Measurements from ENCODE around the gene BACH2. TPM values are rescaled to one million over a fixed set of nuclear protein-coding genes. Genes with fewer than 3 reads are reported as not detected.

The BACH2 gene
- total and polyA plus RNA-seq, 2 of the 8 experiments (the other 6 are each of a cell fraction or from before 2014, with no cell fraction given), result 1.9 to 5.9 TPM

DNA sequence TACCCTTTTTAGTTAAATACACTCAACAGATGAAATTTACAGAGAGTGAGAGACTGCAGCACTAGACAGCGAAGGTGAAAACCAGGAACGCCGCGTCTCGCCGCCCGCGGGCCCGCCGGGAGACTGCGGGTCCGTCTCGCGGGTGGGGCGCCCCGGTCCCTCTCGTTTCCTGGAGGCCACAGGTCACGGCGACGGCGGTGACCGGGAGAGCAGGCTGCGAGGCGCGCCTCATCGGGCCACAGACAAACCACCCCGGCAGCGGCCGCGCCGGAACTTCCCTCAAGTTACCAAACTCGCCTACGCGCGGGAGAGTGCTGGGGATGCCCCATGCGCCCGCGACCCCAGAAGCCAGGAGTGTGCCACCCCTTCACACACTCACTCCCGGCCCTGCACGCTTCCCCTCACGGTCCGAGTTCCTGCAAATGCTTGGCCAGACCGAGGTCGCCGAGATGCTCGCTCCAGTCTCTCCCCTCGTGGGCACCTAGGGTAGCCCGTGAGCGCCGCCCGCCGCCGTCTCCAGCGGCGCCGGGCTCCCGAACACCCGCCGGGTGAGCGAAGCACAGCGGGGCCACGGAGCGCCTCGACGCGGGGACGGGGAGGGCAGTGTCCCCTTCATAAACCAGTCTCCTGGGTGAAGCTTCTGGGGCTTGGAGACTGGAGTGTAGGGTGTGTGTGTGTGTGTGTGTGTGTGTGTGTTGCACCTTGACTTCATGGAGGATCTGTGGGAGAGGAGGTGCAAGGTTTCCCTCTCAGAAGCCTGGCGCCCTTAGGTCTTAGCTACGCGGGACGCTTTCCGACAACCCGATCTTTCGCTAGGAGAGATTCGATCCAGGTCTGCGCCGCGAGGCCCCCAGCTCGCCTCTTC is 1.4 kb downstream of the BACH2 start (continued):
- TF ChIP-seq, protein P1, sequence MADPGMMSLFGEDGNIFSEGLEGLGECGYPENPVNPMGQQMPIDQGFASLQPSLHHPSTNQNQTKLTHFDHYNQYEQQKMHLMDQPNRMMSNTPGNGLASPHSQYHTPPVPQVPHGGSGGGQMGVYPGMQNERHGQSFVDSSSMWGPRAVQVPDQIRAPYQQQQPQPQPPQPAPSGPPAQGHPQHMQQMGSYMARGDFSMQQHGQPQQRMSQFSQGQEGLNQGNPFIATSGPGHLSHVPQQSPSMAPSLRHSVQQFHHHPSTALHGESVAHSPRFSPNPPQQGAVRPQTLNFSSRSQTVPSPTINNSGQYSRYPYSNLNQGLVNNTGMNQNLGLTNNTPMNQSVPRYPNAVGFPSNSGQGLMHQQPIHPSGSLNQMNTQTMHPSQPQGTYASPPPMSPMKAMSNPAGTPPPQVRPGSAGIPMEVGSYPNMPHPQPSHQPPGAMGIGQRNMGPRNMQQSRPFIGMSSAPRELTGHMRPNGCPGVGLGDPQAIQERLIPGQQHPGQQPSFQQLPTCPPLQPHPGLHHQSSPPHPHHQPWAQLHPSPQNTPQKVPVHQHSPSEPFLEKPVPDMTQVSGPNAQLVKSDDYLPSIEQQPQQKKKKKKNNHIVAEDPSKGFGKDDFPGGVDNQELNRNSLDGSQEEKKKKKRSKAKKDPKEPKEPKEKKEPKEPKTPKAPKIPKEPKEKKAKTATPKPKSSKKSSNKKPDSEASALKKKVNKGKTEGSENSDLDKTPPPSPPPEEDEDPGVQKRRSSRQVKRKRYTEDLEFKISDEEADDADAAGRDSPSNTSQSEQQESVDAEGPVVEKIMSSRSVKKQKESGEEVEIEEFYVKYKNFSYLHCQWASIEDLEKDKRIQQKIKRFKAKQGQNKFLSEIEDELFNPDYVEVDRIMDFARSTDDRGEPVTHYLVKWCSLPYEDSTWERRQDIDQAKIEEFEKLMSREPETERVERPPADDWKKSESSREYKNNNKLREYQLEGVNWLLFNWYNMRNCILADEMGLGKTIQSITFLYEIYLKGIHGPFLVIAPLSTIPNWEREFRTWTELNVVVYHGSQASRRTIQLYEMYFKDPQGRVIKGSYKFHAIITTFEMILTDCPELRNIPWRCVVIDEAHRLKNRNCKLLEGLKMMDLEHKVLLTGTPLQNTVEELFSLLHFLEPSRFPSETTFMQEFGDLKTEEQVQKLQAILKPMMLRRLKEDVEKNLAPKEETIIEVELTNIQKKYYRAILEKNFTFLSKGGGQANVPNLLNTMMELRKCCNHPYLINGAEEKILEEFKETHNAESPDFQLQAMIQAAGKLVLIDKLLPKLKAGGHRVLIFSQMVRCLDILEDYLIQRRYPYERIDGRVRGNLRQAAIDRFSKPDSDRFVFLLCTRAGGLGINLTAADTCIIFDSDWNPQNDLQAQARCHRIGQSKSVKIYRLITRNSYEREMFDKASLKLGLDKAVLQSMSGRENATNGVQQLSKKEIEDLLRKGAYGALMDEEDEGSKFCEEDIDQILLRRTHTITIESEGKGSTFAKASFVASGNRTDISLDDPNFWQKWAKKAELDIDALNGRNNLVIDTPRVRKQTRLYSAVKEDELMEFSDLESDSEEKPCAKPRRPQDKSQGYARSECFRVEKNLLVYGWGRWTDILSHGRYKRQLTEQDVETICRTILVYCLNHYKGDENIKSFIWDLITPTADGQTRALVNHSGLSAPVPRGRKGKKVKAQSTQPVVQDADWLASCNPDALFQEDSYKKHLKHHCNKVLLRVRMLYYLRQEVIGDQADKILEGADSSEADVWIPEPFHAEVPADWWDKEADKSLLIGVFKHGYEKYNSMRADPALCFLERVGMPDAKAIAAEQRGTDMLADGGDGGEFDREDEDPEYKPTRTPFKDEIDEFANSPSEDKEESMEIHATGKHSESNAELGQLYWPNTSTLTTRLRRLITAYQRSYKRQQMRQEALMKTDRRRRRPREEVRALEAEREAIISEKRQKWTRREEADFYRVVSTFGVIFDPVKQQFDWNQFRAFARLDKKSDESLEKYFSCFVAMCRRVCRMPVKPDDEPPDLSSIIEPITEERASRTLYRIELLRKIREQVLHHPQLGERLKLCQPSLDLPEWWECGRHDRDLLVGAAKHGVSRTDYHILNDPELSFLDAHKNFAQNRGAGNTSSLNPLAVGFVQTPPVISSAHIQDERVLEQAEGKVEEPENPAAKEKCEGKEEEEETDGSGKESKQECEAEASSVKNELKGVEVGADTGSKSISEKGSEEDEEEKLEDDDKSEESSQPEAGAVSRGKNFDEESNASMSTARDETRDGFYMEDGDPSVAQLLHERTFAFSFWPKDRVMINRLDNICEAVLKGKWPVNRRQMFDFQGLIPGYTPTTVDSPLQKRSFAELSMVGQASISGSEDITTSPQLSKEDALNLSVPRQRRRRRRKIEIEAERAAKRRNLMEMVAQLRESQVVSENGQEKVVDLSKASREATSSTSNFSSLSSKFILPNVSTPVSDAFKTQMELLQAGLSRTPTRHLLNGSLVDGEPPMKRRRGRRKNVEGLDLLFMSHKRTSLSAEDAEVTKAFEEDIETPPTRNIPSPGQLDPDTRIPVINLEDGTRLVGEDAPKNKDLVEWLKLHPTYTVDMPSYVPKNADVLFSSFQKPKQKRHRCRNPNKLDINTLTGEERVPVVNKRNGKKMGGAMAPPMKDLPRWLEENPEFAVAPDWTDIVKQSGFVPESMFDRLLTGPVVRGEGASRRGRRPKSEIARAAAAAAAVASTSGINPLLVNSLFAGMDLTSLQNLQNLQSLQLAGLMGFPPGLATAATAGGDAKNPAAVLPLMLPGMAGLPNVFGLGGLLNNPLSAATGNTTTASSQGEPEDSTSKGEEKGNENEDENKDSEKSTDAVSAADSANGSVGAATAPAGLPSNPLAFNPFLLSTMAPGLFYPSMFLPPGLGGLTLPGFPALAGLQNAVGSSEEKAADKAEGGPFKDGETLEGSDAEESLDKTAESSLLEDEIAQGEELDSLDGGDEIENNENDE (IDR thresholded peaks at IDR 0.05; ENCODE audit: insufficient replicate concordance, low read length), result no peak
- TF ChIP-seq FOSL1 (IDR thresholded peaks at IDR 0.05; ENCODE audit: insufficient read depth, low read depth, low read length) (no peak), SRF (IDR thresholded peaks at IDR 0.05; ENCODE audit: low read depth, low read length) (no peak), TCF12 (IDR thresholded peaks at IDR 0.05; ENCODE audit: low read depth, low read length) (no peak), CHD1 (IDR thresholded peaks at IDR 0.05; ENCODE audit: low read depth, low read length) (no peak), CHD2 (IDR thresholded peaks at IDR 0.05; ENCODE audit: low read length) (no peak), BACH1 (IDR thresholded peaks at IDR 0.05; ENCODE audit: low read length) (no peak), ZNF274 (IDR thresholded peaks at IDR 0.05; ENCODE audit: borderline replicate concordance, extremely low read depth, low read length) (no peak), POLR2A (IDR thresholded peaks at IDR 0.05; ENCODE audit: control extremely low read depth in 1 of 2, low read depth in 2 of 2, low read length in 2 of 2) (no peak), TAF7 (optimal IDR thresholded peaks at IDR 0.05; ENCODE audit: borderline replicate concordance, low read depth, low read length) (no peak), GTF2F1 (IDR thresholded peaks at IDR 0.05; ENCODE audit: borderline replicate concordance, low read depth, low read length) (no peak)
